GM21528 (cell line): ENCODE results near the gene GBF1.
"Not testable (repeated sequence)": the region's sequence is repeated elsewhere in the genome, so short reads cannot be mapped to it uniquely, and the experiment has no call there.

Experiments used
- ATAC-seq: cut with Tn5 transposase; IDR thresholded peaks from one replicate; pipeline ENCODE4 v1.9.1; 2021; ENCODE audit warnings: mild to moderate bottlenecking, moderate library complexity; ENCODE audit not compliant: unreplicated experiment, low FRiP score

The GBF1 gene

GRCh38 chr10:102298899-102299298 lies 53.6 kb downstream of the GBF1 start:
- ATAC-seq: no peak

GRCh38 chr10:102299873-102300272 lies 54.5 kb downstream of the GBF1 start:
- no peak for ATAC-seq

GRCh38 chr10:102300278-102300843 lies 55.0 kb downstream of the GBF1 start:
- no peak for ATAC-seq

- not testable (repeated sequence) for ATAC-seq
Measured at GRCh38 chr10:102300912-102301311, 55.6 kb downstream of the GBF1 start.

GRCh38 chr10:102301332-102301731 lies 56.0 kb downstream of the GBF1 start:
- ATAC-seq: not testable (repeated sequence)

- ATAC-seq: no peak
Measured at GRCh38 chr10:102302611-102303010, 57.3 kb downstream of the GBF1 start.

GRCh38 chr10:102306006-102306405 lies 60.7 kb downstream of the GBF1 start:
- no peak for ATAC-seq

GRCh38 chr10:102306710-102307109 lies 61.4 kb downstream of the GBF1 start:
- no peak for ATAC-seq

GRCh38 chr10:102308318-102308717 lies 63.0 kb downstream of the GBF1 start:
- not testable (repeated sequence) for ATAC-seq

- ATAC-seq: no peak
Measured at GRCh38 chr10:102309236-102309635, 63.9 kb downstream of the GBF1 start.

GRCh38 chr10:102309916-102310315 lies 64.6 kb downstream of the GBF1 start:
- ATAC-seq: no peak

GRCh38 chr10:102310361-102311024 lies 65.2 kb downstream of the GBF1 start:
- ATAC-seq: no peak

GRCh38 chr10:102311025-102311420 lies 65.7 kb downstream of the GBF1 start:
- ATAC-seq: no peak

GRCh38 chr10:102312683-102313082 lies 67.4 kb downstream of the GBF1 start:
- no peak for ATAC-seq

GRCh38 chr10:102313221-102313896 lies 68.0 kb downstream of the GBF1 start:
- no peak for ATAC-seq

GRCh38 chr10:102314801-102315200 lies 69.5 kb downstream of the GBF1 start:
- ATAC-seq: no peak

GRCh38 chr10:102316421-102316820 lies 71.1 kb downstream of the GBF1 start:
- ATAC-seq: no peak

- no peak for ATAC-seq
Measured at GRCh38 chr10:102322914-102323313, 77.6 kb downstream of the GBF1 start.

GRCh38 chr10:102324061-102324460 lies 78.7 kb downstream of the GBF1 start:
- no peak for ATAC-seq

GRCh38 chr10:102326031-102326430 lies 80.7 kb downstream of the GBF1 start:
- no peak for ATAC-seq

GRCh38 chr10:102327002-102327401 lies 81.7 kb downstream of the GBF1 start:
- ATAC-seq: no peak

- no peak for ATAC-seq
Measured at GRCh38 chr10:102327641-102328040, 82.3 kb downstream of the GBF1 start.
